ENCODE data around the gene ITGAD.

The ITGAD gene

GRCh38 chr16:31365131-31365865 lies 27.8 kb upstream of the ITGAD start:
- DNase-seq (ENCODE audit: low read depth in 4 of 4, low spot score in 1 of 4): no peak

GRCh38 chr16:31367853-31368252 lies 25.3 kb upstream of the ITGAD start:
- no peak for DNase-seq (ENCODE audit: low read depth in 4 of 4, low spot score in 1 of 4)

GRCh38 chr16:31371008-31371407 lies 22.1 kb upstream of the ITGAD start:
- DNase-seq (ENCODE audit: low read depth in 4 of 4, low spot score in 1 of 4): no peak

GRCh38 chr16:31371619-31372484 lies 21.3 kb upstream of the ITGAD start:
- no peak for DNase-seq (ENCODE audit: low read depth in 4 of 4, low spot score in 1 of 4)

GRCh38 chr16:31373235-31373634 lies 19.9 kb upstream of the ITGAD start:
- DNase-seq (ENCODE audit: low read depth in 4 of 4, low spot score in 1 of 4): no peak

- no peak for DNase-seq (ENCODE audit: low read depth in 4 of 4, low spot score in 1 of 4)
Observed at GRCh38 chr16:31375231-31375630, 17.9 kb upstream of the ITGAD start.

- DNase-seq (ENCODE audit: low read depth in 4 of 4, low spot score in 1 of 4): no peak
Observed at GRCh38 chr16:31376705-31377104, 16.4 kb upstream of the ITGAD start.

GRCh38 chr16:31377210-31377903 lies 15.8 kb upstream of the ITGAD start:
- no peak for DNase-seq (ENCODE audit: low read depth in 4 of 4, low spot score in 1 of 4)

GRCh38 chr16:31380201-31380600 lies 12.9 kb upstream of the ITGAD start:
- no peak for DNase-seq (ENCODE audit: low read depth in 4 of 4, low spot score in 1 of 4)

GRCh38 chr16:31382485-31383161 lies 10.5 kb upstream of the ITGAD start:
- DNase-seq (ENCODE audit: low read depth in 4 of 4, low spot score in 1 of 4): peak; percentile 28 to 42 (median 38)

- no peak for DNase-seq (ENCODE audit: low read depth in 4 of 4, low spot score in 1 of 4)
Observed at GRCh38 chr16:31385680-31386079, 7.5 kb upstream of the ITGAD start.

GRCh38 chr16:31386157-31386984 lies 6.8 kb upstream of the ITGAD start:
- peak in 1 of 4 experiments; percentile 4 for DNase-seq (ENCODE audit: low read depth in 4 of 4, low spot score in 1 of 4)

GRCh38 chr16:31388535-31388934 lies 4.6 kb upstream of the ITGAD start:
- DNase-seq (ENCODE audit: low read depth in 4 of 4, low spot score in 1 of 4): no peak

- no peak for DNase-seq (ENCODE audit: low read depth in 4 of 4, low spot score in 1 of 4)
Observed at GRCh38 chr16:31390504-31391041, 2.6 kb upstream of the ITGAD start.

- no peak for DNase-seq (ENCODE audit: low read depth in 4 of 4, low spot score in 1 of 4)
Observed at GRCh38 chr16:31395647-31396046, 2.5 kb downstream of the ITGAD start.

- DNase-seq (ENCODE audit: low read depth in 4 of 4, low spot score in 1 of 4): no peak
Observed at GRCh38 chr16:31397096-31397660, 4.0 kb downstream of the ITGAD start.

- DNase-seq (ENCODE audit: low read depth in 4 of 4, low spot score in 1 of 4): no peak
Observed at GRCh38 chr16:31397701-31398100, 4.6 kb downstream of the ITGAD start.

GRCh38 chr16:31400191-31400590 lies 7.1 kb downstream of the ITGAD start:
- no peak for DNase-seq (ENCODE audit: low read depth in 4 of 4, low spot score in 1 of 4)

- no peak for DNase-seq (ENCODE audit: low read depth in 4 of 4, low spot score in 1 of 4)
Observed at GRCh38 chr16:31401436-31401835, 8.3 kb downstream of the ITGAD start.

GRCh38 chr16:31402687-31403086 lies 9.6 kb downstream of the ITGAD start:
- no peak for DNase-seq (ENCODE audit: low read depth in 4 of 4, low spot score in 1 of 4)

Measured in stimulated activated CD4-positive, alpha-beta T cell treated with anti-CD3 and anti-CD28 coated beads, Interleukin-1b, Interleukin-23, amount 100 ng/mL, for 24 hours (primary cell).